Stimulated activated CD8-positive, alpha-beta memory T cell treated with anti-CD3 and anti-CD28 coated beads, Interleukin-15, amount 100 ng/mL, for 4 hours (primary cell): Measurements from ENCODE around the gene THRAP3.

Source experiments
- DNase-seq, 2 donors: peaks; one replicate each; pipeline ENCODE4 v3.0.0-alpha.2; 2020; ENCODE audit warnings: low read depth in 2 of 2

Gene THRAP3

DNA sequence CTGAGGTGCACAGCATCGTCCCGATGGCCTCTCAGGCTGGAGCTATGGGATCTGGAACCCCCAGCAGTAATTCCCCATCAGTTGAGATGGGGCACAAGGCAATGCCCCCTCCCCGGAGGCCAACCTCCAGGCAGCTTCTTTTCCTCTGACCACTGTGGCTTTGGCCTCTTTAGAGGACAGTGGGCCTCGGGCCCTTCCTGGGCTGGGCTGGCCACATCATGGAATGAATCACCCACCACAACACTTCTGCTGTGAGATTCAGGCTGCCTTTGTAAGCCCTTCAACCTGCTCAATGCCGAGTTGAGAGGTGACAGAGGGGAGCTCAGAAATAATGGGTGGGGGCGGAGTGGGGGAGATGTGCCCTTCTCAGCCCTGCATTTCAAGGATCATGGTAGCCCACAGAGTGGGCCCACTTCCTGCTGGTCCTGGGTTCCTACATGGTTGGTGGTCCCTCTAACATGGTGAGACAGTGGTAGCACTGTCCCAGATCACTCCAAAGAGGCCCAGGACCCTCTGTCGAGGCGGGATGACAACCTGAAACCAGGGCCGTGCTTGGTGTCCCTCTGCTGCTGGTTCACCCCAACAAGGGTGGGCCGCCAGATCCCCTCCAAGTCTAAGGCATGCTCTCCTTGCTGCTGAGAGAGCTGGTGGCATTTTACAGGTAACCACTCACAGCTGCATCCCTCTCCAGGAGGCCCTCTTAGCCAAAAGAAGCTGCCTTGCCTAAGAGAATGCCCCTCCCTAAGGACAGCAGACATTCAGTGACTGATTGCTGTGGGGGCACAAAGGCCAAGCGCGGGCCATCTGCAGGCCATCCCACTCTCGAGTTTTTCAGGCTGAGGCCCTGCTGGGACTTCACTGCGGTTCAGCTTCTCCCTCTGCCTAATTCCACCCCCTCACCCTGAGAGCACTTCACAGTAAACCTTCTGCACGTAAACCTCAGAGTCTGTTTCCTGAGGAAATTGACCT, 129.0 kb downstream of the THRAP3 start:
- no peak for DNase-seq

DNA sequence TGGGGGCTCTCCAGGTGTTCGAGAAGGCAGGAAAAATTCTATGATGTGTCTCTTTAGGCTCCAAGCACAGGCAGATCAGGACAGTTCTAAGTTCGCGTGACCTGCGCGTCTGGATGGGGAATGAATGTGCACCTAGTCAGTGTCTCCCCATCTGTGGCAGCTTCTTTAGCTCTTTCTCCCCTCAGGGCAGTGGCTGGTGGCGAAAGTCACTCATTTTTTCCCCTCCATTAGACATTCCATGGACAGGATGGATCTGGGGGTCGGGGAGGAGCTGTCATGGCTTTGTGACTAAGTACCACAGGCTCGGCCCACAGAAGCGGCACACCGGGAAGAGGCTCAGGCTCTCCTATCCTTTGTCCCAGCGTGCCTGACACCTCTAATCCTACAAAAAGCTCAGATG, 130.2 kb downstream of the THRAP3 start:
- no peak for DNase-seq
